B cell (primary cell): ENCODE results near the gene SRRM2. TPM values are rescaled to one million over a fixed set of nuclear protein-coding genes. Genes with fewer than 3 reads are reported as not detected.

Source experiments
- ATAC-seq: fragments of 200-7000 bp; cut with Tn5 transposase; one replicate; pipeline ENCODE4 v1.10.0; 2021; ENCODE audit warnings: low read depth, mild to moderate bottlenecking, moderate number of reproducible peaks, moderate library complexity
- CTCF ChIA-PET: fragments of 350-600 bp; sonication (Branson Sonifier 250); formaldehyde crosslinking; loops from one replicate; lab custom pipeline; 2021; ENCODE audit warnings: antibody characterized with exemption, inconsistent platforms; lab: Charles Lee
- POLR2A ChIA-PET: fragments of 350-600 bp; sonication (Branson Sonifier 250); formaldehyde crosslinking; loops from one replicate; lab custom pipeline; 2021; ENCODE audit warnings: antibody characterized with exemption; lab: Charles Lee
- DNase-seq: peaks from one replicate; pipeline ENCODE4 v3.0.0; 2013
- H2AFZ ChIP-seq: 2 replicates; pipeline ENCODE4 v1.6.1; 2012; ENCODE audit warnings: mild to moderate bottlenecking, low read depth, low read length; ENCODE audit not compliant: insufficient read depth, poor library complexity, severe bottlenecking
- H3K27ac ChIP-seq, 2 donors: 1 replicate in 1 of 2; 2 replicates in 1 of 2; pipeline ENCODE4 v1.5.1; 2012 to 2013; ENCODE audit warnings: low read length in 2 of 2, mild to moderate bottlenecking in 2 of 2, moderate library complexity in 1 of 2
- H3K27me3 ChIP-seq, 4 experiments: fragments of 200-600 bp in 1 of 4; sonication (generic) in 1 of 4; replicated peaks in 1 of 4; 1 replicate in 2 of 4; 2 replicates in 2 of 4; pipeline versions ENCODE4 v1.6.1 to v1.7.0; 2013 to 2016; ENCODE audit warnings: low read length in 3 of 4, mild to moderate bottlenecking in 2 of 4, mixed read lengths in 1 of 4, moderate library complexity in 1 of 4; ENCODE audit not compliant: insufficient read depth in 4 of 4, control insufficient read depth in 3 of 4; ENCODE audit errors: control extremely low read depth in 1 of 4
- H3K36me3 ChIP-seq, 2 experiments: replicated peaks in 1 of 2; 1 replicate in 1 of 2; 2 replicates in 1 of 2; pipeline versions ENCODE4 v1.6.1 to v1.7.1; 2013; ENCODE audit warnings: low read length in 1 of 2; ENCODE audit not compliant: insufficient read depth in 2 of 2, control insufficient read depth in 1 of 2; ENCODE audit errors: control extremely low read depth in 1 of 2, extremely low read depth in 1 of 2
- H3K4me1 ChIP-seq, 2 donors: fragments of 200-600 bp in 1 of 2; sonication (generic) in 1 of 2; 1 replicate in 1 of 2; 2 replicates in 1 of 2; pipeline versions ENCODE4 v1.5.1 to v1.6.1; 2013 to 2017; ENCODE audit warnings: low read length in 2 of 2; ENCODE audit not compliant: control insufficient read depth in 2 of 2, insufficient read depth in 2 of 2
- H3K4me2 ChIP-seq: replicated peaks from 2 replicates; pipeline ENCODE3; 2012; ENCODE audit warnings: mild to moderate bottlenecking, low read depth, low read length; ENCODE audit not compliant: poor library complexity, severe bottlenecking
- H3K4me3 ChIP-seq, 5 experiments: fragments of 200-600 bp in 1 of 5; sonication (generic) in 1 of 5; 1 replicate in 3 of 5; 2 replicates in 2 of 5; pipeline versions ENCODE4 v1.5.1 to v1.7.0; 2011 to 2016; ENCODE audit warnings: low read length in 4 of 5, mild to moderate bottlenecking in 4 of 5, low read depth in 2 of 5, control low read depth in 1 of 5, moderate library complexity in 1 of 5; ENCODE audit not compliant: insufficient read depth in 1 of 5; ENCODE audit errors: control extremely low read depth in 1 of 5, extremely low read depth in 1 of 5
- H3K79me2 ChIP-seq: fragments of 200-600 bp; sonication (generic); one replicate; pipeline ENCODE4 v1.6.0; 2016; ENCODE audit warnings: low read length; ENCODE audit not compliant: control insufficient read depth, insufficient read depth
- H3K9ac ChIP-seq: fragments of 200-600 bp; sonication (generic); 2 replicates; pipeline ENCODE4 v1.6.1; 2017; ENCODE audit warnings: mild to moderate bottlenecking, low read length, moderate library complexity
- H3K9me3 ChIP-seq, 3 donors: one replicate each; pipeline versions ENCODE4 v1.6.1 to v1.7.1; 2013; ENCODE audit warnings: low read length in 2 of 3; ENCODE audit not compliant: control insufficient read depth in 2 of 3, insufficient read depth in 1 of 3; ENCODE audit errors: control extremely low read depth in 1 of 3
- H4K20me1 ChIP-seq: 2 replicates; pipeline ENCODE4 v1.6.0; 2012; ENCODE audit warnings: mild to moderate bottlenecking, low read length; ENCODE audit not compliant: insufficient read depth, control insufficient read depth, poor library complexity, severe bottlenecking
- H3K27ac Mint-ChIP-seq: one replicate; pipeline ENCODE4 v1.8.0; 2021; ENCODE audit warnings: mixed read lengths
- H3K27me3 Mint-ChIP-seq: one replicate; pipeline ENCODE4 v1.8.0; 2021; ENCODE audit warnings: mixed read lengths
- H3K4me1 Mint-ChIP-seq: one replicate; pipeline ENCODE4 v1.8.0; 2021; ENCODE audit warnings: mixed read lengths
- H3K4me3 Mint-ChIP-seq: one replicate; pipeline ENCODE4 v1.8.0; 2021; ENCODE audit warnings: mixed read lengths
- H3K9me3 Mint-ChIP-seq: one replicate; pipeline ENCODE4 v1.8.0; 2022; ENCODE audit warnings: mixed read lengths; ENCODE audit not compliant: insufficient read depth
- EZH2 ChIP-seq: IDR thresholded peaks from 2 replicates; pipeline ENCODE4 v1.6.1; 2012; ENCODE audit warnings: borderline replicate concordance, low read depth, mild to moderate bottlenecking, moderate library complexity, low read length; ENCODE audit not compliant: insufficient read depth, poor library complexity, severe bottlenecking
- WGBS: methylation state at CpG from one replicate; pipeline ENCODE4 v1.1.5; 2013; ENCODE audit warnings: missing lambda C conversion rate; ENCODE audit not compliant: insufficient coverage; 5-methylcytosine and 5-hydroxymethylcytosine counted together
- intact Hi-C: fragments of 100-400 bp; cut with micrococcal nuclease; formaldehyde crosslinking; loops from one replicate; pipeline ENCODE4 v1.10.0; 2022
- polyA plus RNA-seq: library from polyadenylated mRNA; depleted of rRNA; stranded (reverse); fragments of >200 nt; gene quantifications from 2 replicates; pipeline ENCODE4 v1.2.3, GENCODE V29; 2012
- total RNA-seq, 2 donors: library from RNA; stranded (reverse); fragments of 120-200 nt in 1 of 2; gene quantifications; 1 replicate in 1 of 2; 2 replicates in 1 of 2; pipeline versions ENCODE4 v1.2.3 to v1.2.4, GENCODE V29; 2013 to 2022
- TF ChIP-seq, protein P1 (sequence below): fragments of 200-600 bp; IDR thresholded peaks from one replicate; pipeline ENCODE4 v1.8.0; 2022; ENCODE audit warnings: antibody characterized with exemption, mild to moderate bottlenecking

Gene SRRM2
- total and polyA plus RNA-seq, 2 donors (not counting 1 experiment from before 2014, with no cell fraction given): 1,485 to 1,879 TPM

DNA sequence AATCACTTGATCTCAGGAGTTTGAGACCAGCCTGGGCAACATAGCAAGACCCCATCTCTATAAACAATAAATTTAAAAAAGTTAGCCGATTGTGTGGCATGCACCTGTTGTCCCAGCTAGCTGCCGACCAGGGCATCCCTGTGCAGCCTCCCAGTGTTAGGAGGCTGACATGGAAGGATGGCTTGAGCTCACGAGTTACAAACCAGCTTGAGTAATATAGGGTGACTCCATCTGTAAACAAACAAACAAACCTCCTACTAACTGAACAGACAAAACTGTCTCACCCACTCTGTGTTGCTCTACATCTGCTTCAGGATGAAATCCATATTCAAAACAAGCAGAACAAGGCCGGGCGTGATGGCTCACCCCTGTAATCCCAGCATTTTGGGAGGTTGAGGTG is 25.5 kb upstream of the SRRM2 start:
- Mint-ChIP-seq H3K4me1 (peaks cover 2% of the 10 kb centered on the region), H3K27ac (no peak overlapping the region), H3K9me3 (no peaks in the 10 kb centered on the region), H3K27me3 (peaks cover 12% of the 10 kb centered on the region), H3K4me3 (no peak overlapping the region)
- no peak for DNase-seq
- no peak for TF ChIP-seq EZH2
- TF ChIP-seq, protein P1, sequence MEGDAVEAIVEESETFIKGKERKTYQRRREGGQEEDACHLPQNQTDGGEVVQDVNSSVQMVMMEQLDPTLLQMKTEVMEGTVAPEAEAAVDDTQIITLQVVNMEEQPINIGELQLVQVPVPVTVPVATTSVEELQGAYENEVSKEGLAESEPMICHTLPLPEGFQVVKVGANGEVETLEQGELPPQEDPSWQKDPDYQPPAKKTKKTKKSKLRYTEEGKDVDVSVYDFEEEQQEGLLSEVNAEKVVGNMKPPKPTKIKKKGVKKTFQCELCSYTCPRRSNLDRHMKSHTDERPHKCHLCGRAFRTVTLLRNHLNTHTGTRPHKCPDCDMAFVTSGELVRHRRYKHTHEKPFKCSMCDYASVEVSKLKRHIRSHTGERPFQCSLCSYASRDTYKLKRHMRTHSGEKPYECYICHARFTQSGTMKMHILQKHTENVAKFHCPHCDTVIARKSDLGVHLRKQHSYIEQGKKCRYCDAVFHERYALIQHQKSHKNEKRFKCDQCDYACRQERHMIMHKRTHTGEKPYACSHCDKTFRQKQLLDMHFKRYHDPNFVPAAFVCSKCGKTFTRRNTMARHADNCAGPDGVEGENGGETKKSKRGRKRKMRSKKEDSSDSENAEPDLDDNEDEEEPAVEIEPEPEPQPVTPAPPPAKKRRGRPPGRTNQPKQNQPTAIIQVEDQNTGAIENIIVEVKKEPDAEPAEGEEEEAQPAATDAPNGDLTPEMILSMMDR: no peak
- no peak for ATAC-seq
- H3K4me2 ChIP-seq: no peak overlapping the region
- H3K9me3 ChIP-seq: no peaks in the 10 kb centered on the region
- no peaks in the 10 kb centered on the region for H3K36me3 ChIP-seq
- H3K27me3 ChIP-seq: peaks cover 0 to 12% (median 4%) of the 10 kb centered on the region in 4 experiments
- no peak overlapping the region for H3K9ac ChIP-seq
- WGBS: no CpG with 5 or more reads among the region's 5 CpGs
- no peak overlapping the region for H3K27ac ChIP-seq
- ChIA-PET POLR2A (no interaction called here), CTCF (no interaction called here)
- peaks cover 0 to under 1% of the 10 kb centered on the region in 2 donors for H3K4me1 ChIP-seq
- H2AFZ ChIP-seq: no peak overlapping the region
- no peaks in the 10 kb centered on the region for H3K79me2 ChIP-seq
- no peak overlapping the region for H3K4me3 ChIP-seq
- no peaks in the 10 kb centered on the region for H4K20me1 ChIP-seq
- intact Hi-C loops: no loop called here

DNA sequence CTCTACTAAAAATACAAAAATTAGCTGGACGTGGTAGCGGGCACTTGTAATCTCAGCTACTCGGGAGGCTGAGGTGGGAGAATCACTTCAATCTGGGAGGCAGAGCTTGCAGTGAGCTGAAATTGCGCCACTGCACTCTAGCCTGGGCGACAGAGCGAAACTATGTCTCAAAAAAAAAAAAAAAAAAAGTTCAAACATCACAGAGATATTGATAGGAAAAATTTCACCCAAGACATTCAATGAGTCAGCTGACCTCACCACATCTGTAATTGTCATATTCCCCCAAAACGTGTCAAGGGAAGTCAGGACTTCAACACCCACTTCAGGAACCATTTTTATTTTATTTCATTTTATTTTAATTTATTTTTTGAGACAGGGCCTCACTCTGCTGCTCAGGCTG is 24.4 kb upstream of the SRRM2 start:
- no peak overlapping the region for H3K4me3 Mint-ChIP-seq

More for the DNA sequence above, 24.4 kb upstream of the SRRM2 start:
- Histone ChIP-seq H3K4me3 (no peak overlapping the region), H3K27ac (no peak overlapping the region), H4K20me1 (no peaks in the 10 kb centered on the region), H3K27me3 (peaks cover 0 to 12% (median 4%) of the 10 kb centered on the region in 4 experiments), H3K9me3 (no peaks in the 10 kb centered on the region), H3K9ac (no peak overlapping the region), H3K36me3 (no peaks in the 10 kb centered on the region), H3K4me1 (no peaks in the 10 kb centered on the region), H2AFZ (no peak overlapping the region), H3K4me2 (no peak overlapping the region), H3K79me2 (no peaks in the 10 kb centered on the region)
- Mint-ChIP-seq H3K4me1 (no peaks in the 10 kb centered on the region), H3K27me3 (peaks cover 15% of the 10 kb centered on the region), H3K9me3 (no peaks in the 10 kb centered on the region), H3K27ac (no peak overlapping the region)
- ChIA-PET POLR2A (no interaction called here), CTCF (no interaction called here)
- TF ChIP-seq, protein P1: no peak
- TF ChIP-seq EZH2: no peak
- DNase-seq (no peak), ATAC-seq (no peak)
- intact Hi-C loops: no loop called here
- WGBS: no CpG with 5 or more reads among the region's 7 CpGs
